T47D (cell line): ENCODE measurements around the gene DACH1.

Experiments
- DNase-seq, 2 experiments: peaks; one replicate each; pipeline versions ENCODE4 v3.0.0 to v3.0.0-alpha.2; 2011 to 2012; ENCODE audit warnings: low read depth in 1 of 2, low spot score in 1 of 2
- JUND ChIP-seq: IDR thresholded peaks from 2 replicates; pipeline ENCODE4 v1.6.1; 2012; ENCODE audit warnings: low read depth
- in situ Hi-C: cut with HindIII; loops from 2 replicates; pipeline ENCODE4 v1.10.0; 2016; ENCODE audit warnings: low sequenced_read_pairs, low pct_unique_long_range_greater_than_20kb

The DACH1 gene

GRCh38 chr13:71578048-71578447 lies 289.0 kb downstream of the DACH1 start:
- no peak for DNase-seq
- no peak for TF ChIP-seq JUND
- in situ Hi-C loops, result no loop called here

GRCh38 chr13:71577127-71577526 lies 289.9 kb downstream of the DACH1 start:
- DNase-seq, result no peak
- TF ChIP-seq JUND, result no peak
- in situ Hi-C loops, result no loop called here

- in situ Hi-C loops, result no loop called here
- DNase-seq, result no peak
- TF ChIP-seq JUND, result no peak
Observed at GRCh38 chr13:71576571-71576970, 290.4 kb downstream of the DACH1 start.

GRCh38 chr13:71546881-71547280 lies 320.1 kb downstream of the DACH1 start:
- TF ChIP-seq JUND, result no peak
- DNase-seq, result no peak
- in situ Hi-C loops, result no loop called here

GRCh38 chr13:71540098-71540497 lies 326.9 kb downstream of the DACH1 start:
- in situ Hi-C loops, result no loop called here
- no peak for DNase-seq
- no peak for TF ChIP-seq JUND

GRCh38 chr13:71536201-71536600 lies 330.8 kb downstream of the DACH1 start:
- DNase-seq, result no peak
- in situ Hi-C loops, result no loop called here
- TF ChIP-seq JUND, result no peak

GRCh38 chr13:71524613-71525304 lies 342.2 kb downstream of the DACH1 start:
- DNase-seq, result no peak
- in situ Hi-C loops, result no loop called here
- no peak for TF ChIP-seq JUND

- in situ Hi-C loops, result no loop called here
- DNase-seq, result no peak
Observed at GRCh38 chr13:71524245-71524612, 342.8 kb downstream of the DACH1 start.

GRCh38 chr13:71522941-71523526 lies 344.0 kb downstream of the DACH1 start:
- TF ChIP-seq JUND, result no peak
- DNase-seq, result no peak
- in situ Hi-C loops, result no loop called here

More at GRCh38 chr13:71524245-71524612, 342.8 kb downstream of the DACH1 start:
- TF ChIP-seq JUND, result no peak

GRCh38 chr13:71517004-71517403 lies 350.0 kb downstream of the DACH1 start:
- in situ Hi-C loops, result no loop called here
- no peak for TF ChIP-seq JUND
- no peak for DNase-seq

GRCh38 chr13:71516521-71516920 lies 350.5 kb downstream of the DACH1 start:
- DNase-seq, result no peak
- in situ Hi-C loops, result no loop called here
- TF ChIP-seq JUND, result no peak

- no peak for DNase-seq
- in situ Hi-C loops, result no loop called here
- TF ChIP-seq JUND, result no peak
Observed at GRCh38 chr13:71515744-71516038, 351.3 kb downstream of the DACH1 start.

GRCh38 chr13:71514900-71515743 lies 351.9 kb downstream of the DACH1 start:
- TF ChIP-seq JUND, result no peak
- DNase-seq, result no peak
- in situ Hi-C loops, result no loop called here
